ENCODE measurements around the gene ZIC5.

Gene ZIC5

GRCh38 chr13:99976575-99976974 lies 5.0 kb upstream of the ZIC5 start:
- Histone ChIP-seq H3K36me3 (ENCODE audit: insufficient read depth, low read length) (no peaks in the 10 kb centered on the region), H3K4me2 (ENCODE audit: low read depth, low read length, poor library complexity, severe bottlenecking) (no peak overlapping the region), H4K20me1 (ENCODE audit: insufficient read depth, low read length, poor library complexity, severe bottlenecking) (no peaks in the 10 kb centered on the region), H2AFZ (ENCODE audit: low read length) (no peak overlapping the region), H3K9me2 (replicated peaks; ENCODE audit: low read depth, low read length) (no peaks in the 10 kb centered on the region), H3K27me3 (ENCODE audit: insufficient read depth, low read length, poor library complexity, severe bottlenecking) (no peaks in the 10 kb centered on the region), H3K79me2 (ENCODE audit: insufficient read depth, low read length) (no peaks in the 10 kb centered on the region), H3K9ac (ENCODE audit: low read depth, low read length, poor library complexity, severe bottlenecking) (no peak overlapping the region), H3K4me3 (ENCODE audit: low read length, poor library complexity, severe bottlenecking) (no peak overlapping the region), H3K9me3 (ENCODE audit: insufficient read depth, low read depth, low read length) (no peaks in the 10 kb centered on the region), H3K4me1 (ENCODE audit: insufficient read depth, low read length, poor library complexity, severe bottlenecking) (peaks cover 12% of the 10 kb centered on the region), H3F3A (ENCODE audit: low read depth) (no peaks in the 10 kb centered on the region)
- TF ChIP-seq EZH2phosphoT487 (IDR thresholded peaks at IDR 0.05; ENCODE audit: borderline replicate concordance) (no peak), CTCF (conservative IDR thresholded peaks at IDR 0.05; ENCODE audit: low read length) (no peak)

DNA sequence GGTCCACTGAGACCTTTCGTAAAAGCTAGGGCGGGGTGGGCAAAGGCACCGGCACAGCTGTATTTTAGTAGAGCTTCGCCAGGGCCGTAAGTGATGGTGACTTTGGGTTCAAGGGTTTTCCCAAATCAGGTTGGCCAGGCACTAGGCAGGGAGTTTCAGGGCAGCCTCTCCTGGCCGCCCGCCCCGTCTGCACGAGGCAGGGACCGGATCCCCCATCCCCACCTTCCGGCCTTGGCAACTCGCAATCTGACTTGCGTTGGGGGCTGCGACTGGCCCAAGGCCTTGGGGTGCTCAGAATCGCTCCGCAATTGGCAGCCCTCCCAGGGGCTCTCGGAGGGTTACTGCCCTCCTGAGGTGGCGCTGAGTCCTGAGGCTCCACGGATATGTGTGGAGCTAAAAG lies 4.1 kb upstream of the ZIC5 start:
- H3K9me2 ChIP-seq (replicated peaks; ENCODE audit: low read depth, low read length) = no peaks in the 10 kb centered on the region
- no peaks in the 10 kb centered on the region for H3F3A ChIP-seq (ENCODE audit: low read depth)
- no peaks in the 10 kb centered on the region for H3K79me2 ChIP-seq (ENCODE audit: insufficient read depth, low read length)
- TF ChIP-seq EZH2phosphoT487 (IDR thresholded peaks at IDR 0.05; ENCODE audit: borderline replicate concordance) (no peak), CTCF (conservative IDR thresholded peaks at IDR 0.05; ENCODE audit: low read length) (no peak)
- H3K4me1 ChIP-seq (ENCODE audit: insufficient read depth, low read length, poor library complexity, severe bottlenecking) = peaks cover 12% of the 10 kb centered on the region
- H3K36me3 ChIP-seq (ENCODE audit: insufficient read depth, low read length) = no peaks in the 10 kb centered on the region
- H4K20me1 ChIP-seq (ENCODE audit: insufficient read depth, low read length, poor library complexity, severe bottlenecking) = no peaks in the 10 kb centered on the region
- H3K4me2 ChIP-seq (ENCODE audit: low read depth, low read length, poor library complexity, severe bottlenecking) = no peak overlapping the region
- no peaks in the 10 kb centered on the region for H3K27me3 ChIP-seq (ENCODE audit: insufficient read depth, low read length, poor library complexity, severe bottlenecking)
- H3K9me3 ChIP-seq (ENCODE audit: insufficient read depth, low read depth, low read length) = no peaks in the 10 kb centered on the region
- H3K4me3 ChIP-seq (ENCODE audit: low read length, poor library complexity, severe bottlenecking) = no peak overlapping the region
- no peak overlapping the region for H2AFZ ChIP-seq (ENCODE audit: low read length)
- H3K9ac ChIP-seq (ENCODE audit: low read depth, low read length, poor library complexity, severe bottlenecking) = no peak overlapping the region

DNA sequence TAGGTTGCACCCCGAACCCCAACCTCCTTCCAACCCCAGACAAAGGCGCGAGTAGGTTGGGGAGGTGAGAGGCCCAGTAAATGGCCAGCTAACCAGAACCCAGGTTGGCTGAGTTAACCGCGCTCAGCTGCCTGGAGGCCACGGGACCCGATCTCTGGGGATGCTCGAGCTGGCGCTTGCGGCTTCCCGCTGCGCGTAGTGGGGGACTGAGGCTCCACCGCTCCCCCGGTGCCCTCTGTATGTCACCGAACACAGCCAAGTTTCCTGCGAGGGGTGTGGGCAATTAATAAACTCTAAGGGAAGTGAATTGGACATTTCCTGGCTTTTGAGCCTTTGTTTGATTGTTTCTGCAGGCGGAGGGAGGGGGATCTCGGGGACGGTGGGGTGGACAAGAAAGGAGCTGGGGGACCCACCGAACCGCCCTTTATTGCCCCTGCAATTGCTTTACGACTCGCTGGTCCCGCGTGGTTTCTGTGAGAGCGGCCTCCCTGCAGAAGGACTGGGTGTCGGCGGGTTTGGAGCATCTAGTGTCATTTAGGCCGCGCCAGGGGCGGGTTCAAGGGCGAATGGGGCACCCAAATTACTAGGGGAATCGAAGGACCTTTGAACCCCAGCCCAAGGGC lies 3.5 kb upstream of the ZIC5 start:
- H3K9me3 ChIP-seq (ENCODE audit: insufficient read depth, low read depth, low read length) = no peaks in the 10 kb centered on the region
- H3K4me1 ChIP-seq (ENCODE audit: insufficient read depth, low read length, poor library complexity, severe bottlenecking) = peaks cover 12% of the 10 kb centered on the region
- no peak overlapping the region for H3K9ac ChIP-seq (ENCODE audit: low read depth, low read length, poor library complexity, severe bottlenecking)
- TF ChIP-seq CTCF (conservative IDR thresholded peaks at IDR 0.05; ENCODE audit: low read length) (no peak), EZH2phosphoT487 (IDR thresholded peaks at IDR 0.05; ENCODE audit: borderline replicate concordance) (no peak)
- H3K79me2 ChIP-seq (ENCODE audit: insufficient read depth, low read length) = no peaks in the 10 kb centered on the region
- H3F3A ChIP-seq (ENCODE audit: low read depth) = no peaks in the 10 kb centered on the region
- no peaks in the 10 kb centered on the region for H3K27me3 ChIP-seq (ENCODE audit: insufficient read depth, low read length, poor library complexity, severe bottlenecking)
- H4K20me1 ChIP-seq (ENCODE audit: insufficient read depth, low read length, poor library complexity, severe bottlenecking) = no peaks in the 10 kb centered on the region
- no peak overlapping the region for H3K4me3 ChIP-seq (ENCODE audit: low read length, poor library complexity, severe bottlenecking)
- H3K9me2 ChIP-seq (replicated peaks; ENCODE audit: low read depth, low read length) = no peaks in the 10 kb centered on the region
- H3K4me2 ChIP-seq (ENCODE audit: low read depth, low read length, poor library complexity, severe bottlenecking) = no peak overlapping the region
- no peaks in the 10 kb centered on the region for H3K36me3 ChIP-seq (ENCODE audit: insufficient read depth, low read length)
- H2AFZ ChIP-seq (ENCODE audit: low read length) = no peak overlapping the region

All from Loucy (cell line).